PC-3 (cell line): Measurements from ENCODE around the gene KCNT1. TPM values are rescaled to one million over a fixed set of nuclear protein-coding genes. Genes with fewer than 3 reads are reported as not detected.
A peak's percentile ranks its signal among the peaks of the same experiment; 100 is the strongest.

Experiments used
- ATAC-seq: fragments of 200-7000 bp; cut with Tn5 transposase; 2 replicates; pipeline ENCODE4 v1.9.1; 2020; ENCODE audit warnings: mild to moderate bottlenecking, moderate library complexity
- BruUV-seq: library from RNA; stranded (reverse); fragments of 400-500 nt; replicated peaks from 2 replicates; lab custom pipeline; 2021; lab: Mats Ljungman, UMichigan
- CTCF ChIA-PET: fragments of 300-600 bp; sonication (Branson Sonifier 250); formaldehyde crosslinking; loops from one replicate; lab custom pipeline; 2022; ENCODE audit warnings: antibody characterized with exemption; lab: Charles Lee
- POLR2A ChIA-PET: fragments of 300-600 bp; sonication (Branson Sonifier 250); formaldehyde crosslinking; loops from one replicate; lab custom pipeline; 2022; ENCODE audit warnings: antibody characterized with exemption; ENCODE audit not compliant: unreplicated experiment; lab: Charles Lee
- DNase-seq: peaks from one replicate; pipeline ENCODE4 v3.0.0-alpha.2; 2015
- H2AFZ ChIP-seq: fragments of 300-600 bp; sonication (generic); 2 replicates; pipeline ENCODE4 v1.6.0; 2016; ENCODE audit warnings: antibody characterized with exemption, low read length
- H3F3A ChIP-seq: fragments of 300-600 bp; sonication (generic); one replicate; pipeline ENCODE4 v1.6.0; 2017; ENCODE audit warnings: antibody characterized with exemption, low read length, control low read depth, mild to moderate bottlenecking; ENCODE audit not compliant: unreplicated experiment
- H3K27ac ChIP-seq: fragments of 300-600 bp; sonication (generic); 2 replicates; pipeline ENCODE4 v1.5.1; 2016; ENCODE audit warnings: mild to moderate bottlenecking, low read length
- H3K27me3 ChIP-seq: fragments of 300-600 bp; sonication (generic); 2 replicates; pipeline ENCODE4 v1.6.1; 2016; ENCODE audit warnings: low read length, mixed read lengths
- H3K36me3 ChIP-seq: fragments of 300-600 bp; sonication (generic); 2 replicates; pipeline ENCODE4 v1.6.1; 2016; ENCODE audit warnings: low read depth, mixed run types, low read length, mixed read lengths
- H3K4me1 ChIP-seq: fragments of 300-600 bp; sonication (generic); 2 replicates; pipeline ENCODE4 v1.5.1; 2016; ENCODE audit warnings: low read length; ENCODE audit not compliant: insufficient read depth
- H3K4me2 ChIP-seq: fragments of 300-600 bp; sonication (generic); 2 replicates; pipeline ENCODE4 v1.6.0; 2016; ENCODE audit warnings: low read length
- H3K4me3 ChIP-seq: fragments of 300-600 bp; sonication (generic); 2 replicates; pipeline ENCODE4 v1.5.1; 2016; ENCODE audit warnings: mild to moderate bottlenecking, low read length, mixed read lengths
- H3K79me2 ChIP-seq: fragments of 300-600 bp; sonication (generic); 2 replicates; pipeline ENCODE4 v1.6.1; 2017; ENCODE audit warnings: low read length, mixed read lengths
- H3K9ac ChIP-seq: fragments of 300-600 bp; sonication (generic); 2 replicates; pipeline ENCODE4 v1.6.0; 2016; ENCODE audit warnings: mild to moderate bottlenecking, low read length
- H3K9me2 ChIP-seq: fragments of 300-600 bp; sonication (generic); replicated peaks from 2 replicates; pipeline ENCODE4 v1.6.1; 2016; ENCODE audit warnings: mixed run types, low read length, mixed read lengths
- H3K9me3 ChIP-seq: fragments of 300-600 bp; sonication (generic); 2 replicates; pipeline ENCODE4 v1.6.1; 2016; ENCODE audit warnings: low read length, mixed read lengths
- H4K20me1 ChIP-seq: fragments of 300-600 bp; sonication (generic); 2 replicates; pipeline ENCODE4 v1.6.1; 2016; ENCODE audit warnings: low read length, mixed read lengths
- CTCF ChIP-seq: fragments of 300-600 bp; sonication (generic); conservative IDR thresholded peaks from 2 replicates; pipeline ENCODE4 v1.5.1; 2017; ENCODE audit warnings: antibody characterized with exemption, low read depth, mild to moderate bottlenecking, low read length
- EZH2 ChIP-seq: fragments of 300-600 bp; sonication (generic); IDR thresholded peaks from one replicate; pipeline ENCODE4 v1.6.1; 2017; ENCODE audit warnings: antibody characterized with exemption, mild to moderate bottlenecking, low read length; ENCODE audit not compliant: unreplicated experiment
- EZH2phosphoT487 ChIP-seq: fragments of 300-600 bp; sonication (generic); IDR thresholded peaks from 2 replicates; pipeline ENCODE4 v1.6.1; 2018; ENCODE audit warnings: mild to moderate bottlenecking, antibody characterized with exemption, low read length, borderline replicate concordance
- intact Hi-C: fragments of 100-400 bp; cut with micrococcal nuclease; formaldehyde crosslinking; loops from 2 replicates; pipeline ENCODE4 v1.9.0; 2023
- total RNA-seq: library from RNA; depleted of rRNA; stranded (reverse); fragments of >200 nt; gene quantifications from 2 replicates; pipeline ENCODE4 v1.2.3, GENCODE V29; 2014

KCNT1 gene
- total RNA-seq, 1 experiment from 2014 or later = not detected

- Histone ChIP-seq H3K4me3 (no peak overlapping the region), H3K4me1 (no peaks in the 10 kb centered on the region), H3K27me3 (no peaks in the 10 kb centered on the region), H2AFZ (no peak overlapping the region), H4K20me1 (no peaks in the 10 kb centered on the region), H3F3A (no peaks in the 10 kb centered on the region), H3K27ac (no peak overlapping the region), H3K4me2 (no peak overlapping the region), H3K79me2 (no peaks in the 10 kb centered on the region), H3K36me3 (peaks cover 5% of the 10 kb centered on the region; the same call in 1 of the 2 replicates), H3K9me2 (no peaks in the 10 kb centered on the region), H3K9ac (no peak overlapping the region), H3K9me3 (no peaks in the 10 kb centered on the region)
- POLR2A ChIA-PET = no interaction called here
- ATAC-seq (no peak), DNase-seq (no peak)
- intact Hi-C loops = no loop called here
- TF ChIP-seq CTCF (no peak), EZH2 (no peak), EZH2phosphoT487 (no peak)
- TSS peak; percentile 16 for BruUV-seq
- CTCF ChIA-PET = no interaction called here
Observed at GRCh38 chr9:135810806-135811575, 109.0 kb downstream of the KCNT1 start.

- TF ChIP-seq EZH2phosphoT487 (no peak), EZH2 (no peak), CTCF (no peak)
- ChIA-PET POLR2A (interaction anchor here (0.6 kb wide), 1 partner anchor 92 kb away, joined by 4 read pairs; no protein-coding TSS in a partner anchor), CTCF (no interaction called here)
- Histone ChIP-seq H2AFZ (no peak overlapping the region), H3K36me3 (peaks cover 5% of the 10 kb centered on the region; the same call in 1 of the 2 replicates), H3K27ac (no peak overlapping the region), H4K20me1 (no peaks in the 10 kb centered on the region), H3K4me1 (no peaks in the 10 kb centered on the region), H3K27me3 (no peaks in the 10 kb centered on the region), H3F3A (no peaks in the 10 kb centered on the region), H3K79me2 (no peaks in the 10 kb centered on the region), H3K4me2 (no peak overlapping the region), H3K9me3 (no peaks in the 10 kb centered on the region), H3K9ac (no peak overlapping the region), H3K4me3 (no peak overlapping the region), H3K9me2 (no peaks in the 10 kb centered on the region)
- ATAC-seq = no peak
- BruUV-seq = no TSS peak
- intact Hi-C loops = no loop called here
- DNase-seq = no peak
Observed at GRCh38 chr9:135811801-135812200, 109.8 kb downstream of the KCNT1 start.

- ChIA-PET CTCF (no interaction called here), POLR2A (no interaction called here)
- no TSS peak for BruUV-seq
- H3K27ac ChIP-seq = no peak overlapping the region
- H3K4me2 ChIP-seq = no peak overlapping the region
- TF ChIP-seq EZH2phosphoT487 (no peak), EZH2 (no peak), CTCF (no peak)
- H3K9ac ChIP-seq = no peak overlapping the region
- no peaks in the 10 kb centered on the region for H3K9me2 ChIP-seq
- no peak overlapping the region for H3K4me3 ChIP-seq
- no peak for ATAC-seq
- H2AFZ ChIP-seq = no peak overlapping the region
- no peak for DNase-seq
- no peaks in the 10 kb centered on the region for H3K79me2 ChIP-seq
- H3K9me3 ChIP-seq = no peaks in the 10 kb centered on the region
- no peaks in the 10 kb centered on the region for H3K4me1 ChIP-seq
- intact Hi-C loops = no loop called here
- peaks cover 5% of the 10 kb centered on the region; the same call in 1 of the 2 replicates for H3K36me3 ChIP-seq
- H3K27me3 ChIP-seq = no peaks in the 10 kb centered on the region
- H3F3A ChIP-seq = no peaks in the 10 kb centered on the region
- H4K20me1 ChIP-seq = no peaks in the 10 kb centered on the region
Observed at GRCh38 chr9:135812961-135813360, 111.0 kb downstream of the KCNT1 start.
